ENCODE measurements around the gene DNAH2. TPM values are rescaled to one million over a fixed set of nuclear protein-coding genes. Genes with fewer than 3 reads are reported as not detected.
A peak's percentile ranks its signal among the peaks of the same experiment; 100 is the strongest.

The DNAH2 gene
- total and polyA plus RNA-seq, 4 donors: 1.5 to 14.0 (median 7.6) TPM

GRCh38 chr17:7844292-7845154 lies 127.0 kb downstream of the DNAH2 start:
- no peak for TF ChIP-seq CTCF (IDR thresholded peaks at IDR 0.05; ENCODE audit: control extremely low read depth, extremely low read depth)
- DNase-seq: peak; percentile 93 to 95 (median 94)
- peaks cover 0 to 48% (median 8%) of the 10 kb centered on the region in 5 donors for H3K4me1 ChIP-seq (ENCODE audit: control insufficient read depth in 5 of 5, insufficient read depth in 5 of 5, low read length in 5 of 5)

GRCh38 chr17:7845359-7846062 lies 128.0 kb downstream of the DNAH2 start:
- no peak for TF ChIP-seq CTCF (IDR thresholded peaks at IDR 0.05; ENCODE audit: control extremely low read depth, extremely low read depth)
- Histone ChIP-seq H3K4me1 (ENCODE audit: control insufficient read depth in 5 of 5, insufficient read depth in 5 of 5, low read length in 5 of 5) (peaks cover 0 to 38% (median 8%) of the 10 kb centered on the region in 5 donors), H3K9me3 (ENCODE audit: control insufficient read depth in 4 of 4, insufficient read depth in 3 of 4, low read length in 3 of 4) (no peaks in the 10 kb centered on the region), H3K27ac (ENCODE audit: low read depth in 1 of 2, low read length in 1 of 2) (peak overlapping the region; percentile 30 to 100), H3K27me3 (ENCODE audit: control insufficient read depth in 3 of 3, insufficient read depth in 3 of 3, low read length in 2 of 3) (no peaks in the 10 kb centered on the region), H3K9ac (ENCODE audit: insufficient read depth in 1 of 2, low read length in 2 of 2) (no peak overlapping the region), H3K36me3 (ENCODE audit: control insufficient read depth in 4 of 4, insufficient read depth in 4 of 4, low read length in 4 of 4) (peaks cover 8 to 47% (median 24%) of the 10 kb centered on the region in 4 donors), H3K4me3 (no peak overlapping the region)
- 85 to 86% methylated on average over 15 of the region's 15 CpGs for WGBS, 2 donors
- DNase-seq (no peak), ATAC-seq (ENCODE audit: insufficient read depth, low FRiP score) (no peak)

More at GRCh38 chr17:7844292-7845154, 127.0 kb downstream of the DNAH2 start:
- Histone ChIP-seq H3K36me3 (ENCODE audit: control insufficient read depth in 4 of 4, insufficient read depth in 4 of 4, low read length in 4 of 4) (peaks cover 7 to 41% (median 16%) of the 10 kb centered on the region in 4 donors), H3K27me3 (ENCODE audit: control insufficient read depth in 3 of 3, insufficient read depth in 3 of 3, low read length in 2 of 3) (no peaks in the 10 kb centered on the region), H3K4me3 (peak overlapping the region; percentile 65), H3K9me3 (ENCODE audit: control insufficient read depth in 4 of 4, insufficient read depth in 3 of 4, low read length in 3 of 4) (no peaks in the 10 kb centered on the region), H3K27ac (ENCODE audit: low read depth in 1 of 2, low read length in 1 of 2) (peak overlapping the region; percentile 85 to 100), H3K9ac (ENCODE audit: insufficient read depth in 1 of 2, low read length in 2 of 2) (peak overlapping the region; percentile 56 to 72)
- peak; percentile 62 for ATAC-seq (ENCODE audit: insufficient read depth, low FRiP score)
- whole genome bisulfite sequencing, 2 donors: 0% methylated on average over 71 of the region's 71 CpGs

- Histone ChIP-seq H3K27me3 (ENCODE audit: control insufficient read depth in 3 of 3, insufficient read depth in 3 of 3, low read length in 2 of 3) (no peaks in the 10 kb centered on the region), H3K9ac (ENCODE audit: insufficient read depth in 1 of 2, low read length in 2 of 2) (no peak overlapping the region), H3K27ac (ENCODE audit: low read depth in 1 of 2, low read length in 1 of 2) (no peak overlapping the region), H3K4me3 (no peak overlapping the region), H3K36me3 (ENCODE audit: control insufficient read depth in 4 of 4, insufficient read depth in 4 of 4, low read length in 4 of 4) (peaks cover 8 to 53% (median 26%) of the 10 kb centered on the region in 4 donors), H3K4me1 (ENCODE audit: control insufficient read depth in 5 of 5, insufficient read depth in 5 of 5, low read length in 5 of 5) (peaks cover 0 to 31% (median 4%) of the 10 kb centered on the region in 5 donors), H3K9me3 (ENCODE audit: control insufficient read depth in 4 of 4, insufficient read depth in 3 of 4, low read length in 3 of 4) (no peaks in the 10 kb centered on the region)
- DNase-seq: no peak
- ATAC-seq (ENCODE audit: insufficient read depth, low FRiP score): no peak
- no peak for TF ChIP-seq CTCF (IDR thresholded peaks at IDR 0.05; ENCODE audit: control extremely low read depth, extremely low read depth)
- 88 to 90% methylated on average over 22 of the region's 22 CpGs for WGBS, 2 donors
These were observed 128.7 kb downstream of the DNAH2 start for GRCh38 chr17:7846063-7846735.

Measured in lung (tissue), 12 donors.